ENCODE data around the gene OR11L1. TPM values are rescaled to one million over a fixed set of nuclear protein-coding genes. Genes with fewer than 3 reads are reported as not detected.

The OR11L1 gene
- total RNA-seq, 2 experiments from 2014 or later, result not detected

GRCh38 chr1:247829656-247830055 is 12.0 kb downstream of the OR11L1 start:
- TF ChIP-seq EZH2phosphoT487 (IDR thresholded peaks at IDR 0.05; ENCODE audit: borderline replicate concordance, low read depth, low read length), result no peak
- TF ChIP-seq CTCF (conservative IDR thresholded peaks at IDR 0.05; ENCODE audit: low read length), result no peak
- Histone ChIP-seq H3K36me3 (ENCODE audit: insufficient read depth, low read length) (no peaks in the 10 kb centered on the region), H3K9me2 (ENCODE audit: insufficient read depth, low read length) (no peaks in the 10 kb centered on the region), H3K4me2 (ENCODE audit: low read length) (no peak overlapping the region), H3K4me1 (ENCODE audit: insufficient read depth, low read length, poor library complexity, severe bottlenecking) (no peaks in the 10 kb centered on the region), H3K4me3 (ENCODE audit: low read depth, low read length, poor library complexity, severe bottlenecking) (no peak overlapping the region), H2AFZ (ENCODE audit: low read length) (no peak overlapping the region), H4K20me1 (ENCODE audit: insufficient read depth, low read length) (no peaks in the 10 kb centered on the region), H3K79me2 (ENCODE audit: insufficient read depth, low read depth, low read length) (no peaks in the 10 kb centered on the region), H3K27ac (ENCODE audit: low read depth, low read length, poor library complexity, severe bottlenecking) (no peak overlapping the region), H3K9me3 (ENCODE audit: low read length) (no peaks in the 10 kb centered on the region)
- BruUV-seq (replicated peaks), result no TSS peak
- DNase-seq (ENCODE audit: low spot score), result no peak
- ChIA-PET POLR2A (no interaction called here), CTCF (ENCODE audit: unreplicated experiment) (no interaction called here)
- intact Hi-C loops (cut with micrococcal nuclease; ENCODE audit: unreplicated experiment), result no loop called here

GRCh38 chr1:247825362-247825761 is 16.3 kb downstream of the OR11L1 start:
- no peak overlapping the region for H3K27ac ChIP-seq (ENCODE audit: low read depth, low read length, poor library complexity, severe bottlenecking)
- H2AFZ ChIP-seq (ENCODE audit: low read length), result no peak overlapping the region
- BruUV-seq (replicated peaks), result no TSS peak
- H3K9me2 ChIP-seq (ENCODE audit: insufficient read depth, low read length), result no peaks in the 10 kb centered on the region
- CTCF ChIA-PET (ENCODE audit: unreplicated experiment), result no interaction called here
- POLR2A ChIA-PET, result interaction anchor here (0.6 kb wide), 1 partner anchor 15 kb away, joined by 3 read pairs; no protein-coding TSS in a partner anchor
- TF ChIP-seq EZH2phosphoT487 (IDR thresholded peaks at IDR 0.05; ENCODE audit: borderline replicate concordance, low read depth, low read length) (no peak), CTCF (conservative IDR thresholded peaks at IDR 0.05; ENCODE audit: low read length) (no peak)
- H3K36me3 ChIP-seq (ENCODE audit: insufficient read depth, low read length), result no peaks in the 10 kb centered on the region
- no peaks in the 10 kb centered on the region for H3K9me3 ChIP-seq (ENCODE audit: low read length)
- no peaks in the 10 kb centered on the region for H3K79me2 ChIP-seq (ENCODE audit: insufficient read depth, low read depth, low read length)
- no peak for DNase-seq (ENCODE audit: low spot score)
- H3K4me2 ChIP-seq (ENCODE audit: low read length), result no peak overlapping the region
- no peaks in the 10 kb centered on the region for H3K4me1 ChIP-seq (ENCODE audit: insufficient read depth, low read length, poor library complexity, severe bottlenecking)
- H4K20me1 ChIP-seq (ENCODE audit: insufficient read depth, low read length), result no peaks in the 10 kb centered on the region
- intact Hi-C loops (cut with micrococcal nuclease; ENCODE audit: unreplicated experiment), result no loop called here
- H3K4me3 ChIP-seq (ENCODE audit: low read depth, low read length, poor library complexity, severe bottlenecking), result no peak overlapping the region

DNA sequence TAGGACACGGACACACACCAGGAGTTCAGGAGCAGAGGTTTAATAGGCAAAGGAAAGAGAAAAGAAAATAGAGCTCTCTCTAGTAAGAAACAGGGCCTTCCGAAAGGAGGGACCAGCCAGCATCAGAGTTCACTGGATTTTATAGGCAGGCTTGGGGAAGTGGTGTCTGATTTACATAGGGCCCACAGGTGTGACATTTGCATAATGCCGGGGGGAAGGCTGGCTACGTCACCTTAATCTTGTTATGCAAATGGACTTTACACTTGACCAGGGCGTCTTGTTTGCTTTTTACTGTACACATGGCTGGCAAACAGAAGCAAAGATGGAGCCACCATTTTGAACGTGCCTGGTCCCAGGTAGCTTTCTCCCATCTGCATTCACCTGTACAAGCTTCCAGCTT is 17.7 kb downstream of the OR11L1 start, which contains the start of gene OR14A16:
TSS of gene OR14A16 (minus strand) at position 97 of the 400 bp plus-strand sequence. CDS start 8,390 bp downstream, outside the sequence.
- no peaks in the 10 kb centered on the region for H4K20me1 ChIP-seq (ENCODE audit: insufficient read depth, low read length)
- no TSS peak for BruUV-seq (replicated peaks)
- H3K27ac ChIP-seq (ENCODE audit: low read depth, low read length, poor library complexity, severe bottlenecking), result no peak within 1 kb of the TSS
- intact Hi-C loops (cut with micrococcal nuclease; ENCODE audit: unreplicated experiment), result no loop called here
- no peak for DNase-seq (ENCODE audit: low spot score)
- no peak within 1 kb of the TSS for H3K4me2 ChIP-seq (ENCODE audit: low read length)
- no peaks in the 10 kb centered on the region for H3K4me1 ChIP-seq (ENCODE audit: insufficient read depth, low read length, poor library complexity, severe bottlenecking)
- no peak within 1 kb of the TSS for H3K4me3 ChIP-seq (ENCODE audit: low read depth, low read length, poor library complexity, severe bottlenecking)
- ChIA-PET CTCF (ENCODE audit: unreplicated experiment) (no interaction called here), POLR2A (no interaction called here)
- TF ChIP-seq CTCF (conservative IDR thresholded peaks at IDR 0.05; ENCODE audit: low read length) (no peak), EZH2phosphoT487 (IDR thresholded peaks at IDR 0.05; ENCODE audit: borderline replicate concordance, low read depth, low read length) (no peak)
- no peaks in the 10 kb centered on the region for H3K36me3 ChIP-seq (ENCODE audit: insufficient read depth, low read length)
- no peak within 1 kb of the TSS for H2AFZ ChIP-seq (ENCODE audit: low read length)
- no peaks in the 10 kb centered on the region for H3K9me3 ChIP-seq (ENCODE audit: low read length)
- H3K9me2 ChIP-seq (ENCODE audit: insufficient read depth, low read length), result no peaks in the 10 kb centered on the region
- no peaks in the 10 kb centered on the region for H3K79me2 ChIP-seq (ENCODE audit: insufficient read depth, low read depth, low read length)

Data from OCI-LY7 (cell line).